Body of pancreas (tissue), 4 donors: ENCODE measurements around the gene SORCS2.

Experiments used
- CTCF ChIP-seq, 7 experiments: fragments of 450-650 bp in 4 of 7; fragments of 200-600 bp in 3 of 7; sonication (generic) in 3 of 7; IDR thresholded peaks; one replicate each; pipeline ENCODE4 v1.5.1; 2016 to 2019; ENCODE audit warnings: antibody characterized with exemption in 7 of 7
- POLR2A ChIP-seq, 3 donors: fragments of 450-650 bp; IDR thresholded peaks; one replicate each; pipeline ENCODE4 v1.6.1; 2016; ENCODE audit warnings: antibody characterized with exemption in 3 of 3, mild to moderate bottlenecking in 2 of 3

GRCh38 chr4:7426525-7427171, 234.3 kb downstream of the SORCS2 start:
- no peak for TF ChIP-seq POLR2A (IDR thresholded peaks at IDR 0.05)
- no peak for TF ChIP-seq CTCF (IDR thresholded peaks at IDR 0.05)
